Prostate gland (tissue), 2 donors: ENCODE results near the gene ADM. TPM values are rescaled to one million over a fixed set of nuclear protein-coding genes. Genes with fewer than 3 reads are reported as not detected.
A peak's percentile ranks its signal among the peaks of the same experiment; 100 is the strongest.

Experiments
- DNase-seq: peaks from one replicate; pipeline ENCODE4 v3.0.0-alpha.2; 2019; ENCODE audit warnings: low spot score
- H3K27ac ChIP-seq, 2 donors: fragments of 200-600 bp; sonication (generic); 2 replicates each; pipeline ENCODE4 v1.5.1; 2017 to 2019
- H3K27me3 ChIP-seq: fragments of 200-600 bp; sonication (generic); replicated peaks from 2 replicates; pipeline ENCODE4 v1.5.1; 2019; ENCODE audit not compliant: insufficient read depth
- H3K36me3 ChIP-seq, 2 donors: fragments of 200-600 bp; sonication (generic); 1 replicate in 1 of 2; 2 replicates in 1 of 2; pipeline versions ENCODE4 v1.5.1 to v1.8.1; 2017 to 2019
- H3K4me1 ChIP-seq: fragments of 200-600 bp; sonication (generic); replicated peaks from 2 replicates; pipeline ENCODE4 v1.5.1; 2019
- H3K4me3 ChIP-seq, 2 donors: fragments of 200-600 bp; sonication (generic); 2 replicates each; pipeline ENCODE4 v1.5.1; 2017 to 2019
- H3K9me3 ChIP-seq: fragments of 200-600 bp; sonication (generic); 2 replicates; pipeline ENCODE4 v1.5.1; 2017
- CTCF ChIP-seq, 4 experiments: fragments of 200-600 bp in 2 of 4; fragments of 450-650 bp in 2 of 4; sonication (generic) in 2 of 4; IDR thresholded peaks; 1 replicate in 3 of 4; 2 replicates in 1 of 4; pipeline ENCODE4 v1.5.1; 2016 to 2019; ENCODE audit warnings: antibody characterized with exemption in 4 of 4, mild to moderate bottlenecking in 2 of 4, moderate library complexity in 2 of 4
- POLR2A ChIP-seq: fragments of 450-650 bp; IDR thresholded peaks from one replicate; pipeline ENCODE4 v1.6.1; 2016; ENCODE audit warnings: antibody characterized with exemption, mild to moderate bottlenecking
- POLR2AphosphoS5 ChIP-seq: sonication (generic); formaldehyde crosslinking; IDR thresholded peaks from one replicate; pipeline ENCODE4 v1.6.1; 2017; ENCODE audit warnings: antibody characterized with exemption
- WGBS: methylation state at CpG from one replicate; pipeline ENCODE4 v1.1.5; 2018; 5-methylcytosine and 5-hydroxymethylcytosine counted together
- intact Hi-C: fragments of 100-400 bp; cut with DNase I; formaldehyde crosslinking; loops from one replicate; pipeline ENCODE4 v1.14.2; 2022
- total RNA-seq, 2 donors: library from RNA; depleted of rRNA; stranded (reverse); fragments of >200 nt; gene quantifications; one replicate each; pipeline ENCODE4 v1.1.0, GENCODE V29; 2016

Gene ADM
- total RNA-seq, 2 donors from 2014 or later = 20.4 to 33.7 TPM

DNA sequence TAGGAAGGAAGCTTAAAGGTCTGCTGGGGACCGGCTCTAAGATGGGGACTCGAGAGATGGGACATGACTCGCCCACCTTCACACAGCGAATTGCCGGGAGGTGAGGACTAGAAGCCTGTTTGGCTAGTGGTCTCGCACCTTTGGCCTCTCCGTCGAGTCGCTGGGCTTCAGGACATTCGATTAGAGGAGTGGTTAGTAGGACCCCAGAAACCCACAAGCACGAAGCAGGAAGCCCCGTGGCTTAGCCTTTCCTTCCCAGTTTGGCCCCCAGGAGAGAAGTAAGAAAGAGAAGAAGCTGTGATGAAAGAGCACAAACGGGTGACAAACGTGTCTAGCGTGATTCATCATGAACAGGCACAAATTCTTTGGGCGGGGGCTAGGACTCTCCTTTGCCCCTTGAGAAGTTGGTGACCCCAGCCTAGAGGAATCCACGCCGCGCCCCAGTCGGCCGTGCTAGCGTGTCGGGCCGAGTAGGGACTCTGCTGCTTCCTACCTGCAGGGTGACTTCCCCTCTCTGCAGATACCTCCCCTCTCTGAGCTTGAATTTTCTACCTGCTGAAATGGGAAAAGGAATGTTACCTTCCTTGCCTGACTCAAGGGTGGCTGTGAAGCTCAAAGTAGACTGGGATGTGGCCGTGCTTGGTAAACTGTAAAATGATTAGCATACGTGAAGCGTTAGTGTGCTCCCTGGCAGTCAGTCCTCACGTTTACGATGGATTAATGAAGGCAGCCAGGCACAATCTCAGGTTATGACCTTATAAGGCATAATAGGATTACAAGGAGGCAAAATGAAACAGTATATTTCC is 1.1 kb upstream of the ADM start:
- intact Hi-C loops = loop anchor here (10.0 kb wide), 2 partner anchors 329 to 729 kb away; partner anchors contain the start of gene WEE1
- Histone ChIP-seq H3K9me3 (no peaks in the 10 kb centered on the region), H3K27ac (peak overlapping the region; percentile 95 to 96), H3K4me1 (peaks cover 11% of the 10 kb centered on the region), H3K27me3 (no peaks in the 10 kb centered on the region), H3K4me3 (peak overlapping the region; percentile 54 to 58), H3K36me3 (no peaks in the 10 kb centered on the region)
- WGBS = 45% methylated on average over 29 of the region's 29 CpGs
- DNase-seq = peak; percentile 60
- TF ChIP-seq POLR2A = peak; percentile 7
- peak; percentile 23 for TF ChIP-seq POLR2AphosphoS5
- no peak for TF ChIP-seq CTCF (IDR thresholded peaks at IDR 0.05)

DNA sequence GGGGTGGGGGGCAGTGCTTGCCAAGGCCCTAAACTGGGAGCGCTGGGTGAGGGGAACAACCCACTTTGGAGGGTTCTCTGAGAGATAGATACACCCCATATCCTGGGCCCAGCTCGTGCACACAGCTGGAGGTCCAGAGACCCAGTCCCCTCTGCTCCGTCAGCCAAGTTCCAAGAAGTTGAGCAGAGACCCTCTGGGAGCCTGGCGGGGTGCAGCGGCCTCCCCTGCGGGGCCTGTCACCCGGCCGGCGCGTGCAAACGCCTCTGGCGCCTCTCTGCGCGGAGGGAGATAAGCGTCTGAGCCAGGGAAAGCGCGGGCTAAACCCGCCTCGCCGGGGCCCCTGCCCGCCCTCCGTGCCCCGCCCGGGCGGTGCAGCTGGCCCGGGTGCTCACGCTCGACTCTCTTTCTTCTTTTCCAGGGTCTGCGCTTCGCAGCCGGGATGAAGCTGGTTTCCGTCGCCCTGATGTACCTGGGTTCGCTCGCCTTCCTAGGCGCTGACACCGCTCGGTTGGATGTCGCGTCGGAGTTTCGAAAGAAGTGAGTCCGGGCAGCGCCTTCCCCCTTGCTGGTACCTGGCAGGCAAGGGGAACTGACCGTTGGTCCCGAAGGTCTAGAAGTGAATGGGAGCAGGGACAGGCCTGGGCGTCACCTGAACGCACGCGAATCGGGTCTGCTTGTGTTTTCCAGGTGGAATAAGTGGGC is 540 bp downstream of the ADM start:
- Histone ChIP-seq H3K4me1 (peaks cover 11% of the 10 kb centered on the region), H3K9me3 (no peaks in the 10 kb centered on the region)

GRCh38 chr11:10305964-10306918 is 1.4 kb downstream of the ADM start:
- peak overlapping the region; percentile 95 to 96 for H3K27ac ChIP-seq
- H3K4me3 ChIP-seq = peak overlapping the region; percentile 54 to 58
- no peak for DNase-seq
- TF ChIP-seq POLR2A (peak; percentile 2), CTCF (IDR thresholded peaks at IDR 0.05) (no peak)
- H3K9me3 ChIP-seq = no peaks in the 10 kb centered on the region
- H3K27me3 ChIP-seq = no peaks in the 10 kb centered on the region
- intact Hi-C loops = loop anchor here (1.0 to 10.0 kb wide), 6 partner anchors 99 to 731 kb away; partner anchors contain the start of gene WEE1
- WGBS = 12% methylated on average over 65 of the region's 65 CpGs
- no peaks in the 10 kb centered on the region for H3K36me3 ChIP-seq
- peaks cover 11% of the 10 kb centered on the region for H3K4me1 ChIP-seq

More for the DNA sequence above, 540 bp downstream of the ADM start:
- peak overlapping the region; percentile 54 to 58 for H3K4me3 ChIP-seq
- H3K27me3 ChIP-seq = no peaks in the 10 kb centered on the region
- peak overlapping the region; percentile 95 to 96 for H3K27ac ChIP-seq
- intact Hi-C loops = loop anchor here (1.0 to 10.0 kb wide), 6 partner anchors 98 to 731 kb away; partner anchors contain the start of gene WEE1
- TF ChIP-seq CTCF (IDR thresholded peaks at IDR 0.05) = no peak
- no peak for TF ChIP-seq POLR2A
- no peak for TF ChIP-seq POLR2AphosphoS5
- under 1% methylated on average over 51 of the region's 51 CpGs for WGBS
- DNase-seq = no peak
- H3K36me3 ChIP-seq = no peaks in the 10 kb centered on the region

- 35% methylated on average over 9 of the region's 9 CpGs for WGBS
- intact Hi-C loops = loop anchor here (5.0 to 10.0 kb wide), 5 partner anchors 100 to 732 kb away; partner anchors contain the start of gene WEE1
- peak overlapping the region; percentile 95 to 96 for H3K27ac ChIP-seq
- TF ChIP-seq POLR2AphosphoS5 (peak; percentile 49), CTCF (IDR thresholded peaks at IDR 0.05) (no peak), POLR2A (no peak)
- no peaks in the 10 kb centered on the region for H3K9me3 ChIP-seq
- no peaks in the 10 kb centered on the region for H3K36me3 ChIP-seq
- H3K4me1 ChIP-seq = peaks cover 11% of the 10 kb centered on the region
- no peaks in the 10 kb centered on the region for H3K27me3 ChIP-seq
- no peak for DNase-seq
- H3K4me3 ChIP-seq = peak overlapping the region; percentile 54 to 58
These were observed 2.1 kb downstream of the ADM start for GRCh38 chr11:10307022-10307399.
